Measurements from ENCODE around the gene TMEM41A. TPM values are rescaled to one million over a fixed set of nuclear protein-coding genes. Genes with fewer than 3 reads are reported as not detected.

TMEM41A gene
- 11.2 and 17.0 TPM in 2 replicates for total RNA-seq

DNA sequence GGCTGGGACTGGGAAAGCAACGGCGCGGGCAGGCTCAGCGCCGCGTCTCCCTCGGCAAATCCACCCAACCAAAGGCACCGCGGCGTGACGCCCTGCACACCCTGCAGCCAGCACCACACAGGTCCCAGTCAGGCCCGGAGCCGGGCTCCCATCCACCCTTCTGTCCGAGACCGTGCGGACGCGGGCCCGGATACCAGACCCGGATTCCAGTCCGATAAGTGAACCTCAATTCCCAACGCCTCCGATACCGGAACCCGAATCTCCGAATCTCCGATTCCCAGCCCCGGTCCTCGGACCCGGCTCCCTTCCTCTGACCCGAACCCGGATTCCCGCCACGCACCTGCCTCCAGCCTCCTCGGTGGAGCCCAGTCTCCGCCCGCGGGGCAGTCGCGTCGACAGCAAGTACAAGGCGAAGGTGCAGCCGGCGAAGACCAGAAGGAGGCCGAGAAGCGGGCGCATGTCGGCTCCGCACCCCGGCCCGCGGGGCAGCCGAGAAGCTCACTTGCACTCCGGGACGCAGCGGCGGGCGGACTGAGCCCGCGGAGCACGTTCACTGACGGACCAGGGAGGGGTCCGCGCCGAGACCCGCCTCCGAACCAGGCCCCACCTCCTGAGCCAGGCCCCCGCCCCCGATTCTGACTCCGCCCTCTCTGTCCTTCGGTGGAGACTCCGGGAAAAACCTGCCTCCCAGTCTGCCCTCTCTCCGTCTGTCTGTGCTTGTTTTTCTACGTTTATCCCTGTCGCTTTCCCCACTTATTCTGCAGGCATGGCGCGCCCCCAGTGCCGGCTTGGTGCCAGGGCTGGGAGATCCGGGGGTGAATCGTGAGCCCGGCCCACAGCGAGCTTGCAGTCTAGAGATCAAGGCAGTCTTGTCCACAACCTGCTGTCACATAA is at the start of gene TMEM41A:
Gene TMEM41A, minus strand, starts transcription at position 533 of the 894 bp plus-strand sequence. Its CDS starts 74 bp downstream, at position 459.

Other genes starting within 250 kb of the TMEM41A start
- 1.1 and 3.3 TPM in 2 replicates for gene EHHADH, start 245.0 kb downstream of the TMEM41A start, total RNA-seq
- 10.1 and 11.7 TPM in 2 replicates for gene MAP3K13, start 135.9 kb downstream of the TMEM41A start, total RNA-seq
- 0.14 TPM in 1 of 2 replicates, not detected in the other for gene LIPH, start 53.6 kb upstream of the TMEM41A start, total RNA-seq
- 31.8 and 37.9 TPM in 2 replicates for gene SENP2, start 87.3 kb upstream of the TMEM41A start, total RNA-seq

Measured in placental pericyte (primary cell).